IMR-90 (cell line): ENCODE results near the gene KCNJ4. TPM values are rescaled to one million over a fixed set of nuclear protein-coding genes. Genes with fewer than 3 reads are reported as not detected.

Experiments
- ATAC-seq: fragments of 200-7000 bp; cut with Tn5 transposase; 2 replicates; pipeline ENCODE4 v1.9.1; 2020; ENCODE audit warnings: low read depth, mild to moderate bottlenecking, moderate library complexity
- BruUV-seq: library from RNA; stranded (reverse); fragments of 400-500 nt; replicated peaks from 2 replicates; lab custom pipeline; 2021; lab: Mats Ljungman, UMichigan
- CTCF ChIA-PET: fragments of 300-600 bp; formaldehyde crosslinking; extraction: SDS; loops from one replicate; lab custom pipeline; 2021; ENCODE audit warnings: antibody characterized with exemption; lab: Yijun Ruan, JAX
- POLR2A ChIA-PET: fragments of 300-600 bp; sonication (Branson Sonifier 250); formaldehyde crosslinking; loops from one replicate; lab custom pipeline; 2022; ENCODE audit warnings: antibody characterized with exemption; ENCODE audit not compliant: unreplicated experiment; lab: Charles Lee
- DNase-seq: peaks from one replicate; pipeline ENCODE4 v3.0.0; 2013
- H2AFZ ChIP-seq: replicated peaks from 2 replicates; pipeline ENCODE3; 2013; ENCODE audit warnings: low read length, mild to moderate bottlenecking; ENCODE audit not compliant: poor library complexity
- H2AK5ac ChIP-seq: 2 replicates; pipeline ENCODE4 v1.6.1; 2013; ENCODE audit warnings: low read depth, low read length, inconsistent platforms
- H2AK9ac ChIP-seq: replicated peaks from 2 replicates; pipeline ENCODE3; 2013; ENCODE audit warnings: mild to moderate bottlenecking, low read depth, low read length, moderate library complexity; ENCODE audit not compliant: poor library complexity
- H2BK120ac ChIP-seq: 2 replicates; pipeline ENCODE4 v1.6.1; 2013; ENCODE audit warnings: low read depth, low read length, inconsistent platforms
- H2BK15ac ChIP-seq: 3 replicates; pipeline ENCODE4 v1.6.1; 2013; ENCODE audit warnings: low read depth, low read length, inconsistent platforms
- H2BK20ac ChIP-seq: 2 replicates; pipeline ENCODE4 v1.6.1; 2013; ENCODE audit warnings: low read depth, mild to moderate bottlenecking, inconsistent platforms, low read length, moderate library complexity
- H2BK5ac ChIP-seq: 2 replicates; pipeline ENCODE4 v1.6.1; 2013; ENCODE audit warnings: mild to moderate bottlenecking, low read depth, low read length, inconsistent platforms; ENCODE audit not compliant: poor library complexity, severe bottlenecking
- H3K14ac ChIP-seq: replicated peaks from 2 replicates; pipeline ENCODE4 v1.6.1; 2013; ENCODE audit warnings: low read depth, low read length, inconsistent platforms
- H3K18ac ChIP-seq: 2 replicates; pipeline ENCODE4 v1.6.1; 2013; ENCODE audit warnings: low read depth, low read length, control low read depth
- H3K23ac ChIP-seq: 2 replicates; pipeline ENCODE4 v1.6.1; 2013; ENCODE audit warnings: low read depth, low read length, inconsistent platforms
- H3K27ac ChIP-seq: 2 replicates; pipeline ENCODE4 v1.5.1; 2013; ENCODE audit warnings: mild to moderate bottlenecking, control low read depth, low read length; ENCODE audit not compliant: insufficient read depth
- H3K27me3 ChIP-seq: 2 replicates; pipeline ENCODE4 v1.6.1; 2013; ENCODE audit warnings: low read length; ENCODE audit not compliant: control insufficient read depth, insufficient read depth
- H3K36me3 ChIP-seq: 2 replicates; pipeline ENCODE4 v1.6.1; 2013; ENCODE audit warnings: low read length, mixed read lengths; ENCODE audit not compliant: control insufficient read depth, insufficient read depth
- H3K4ac ChIP-seq: 2 replicates; pipeline ENCODE4 v1.6.1; 2013; ENCODE audit warnings: low read depth, low read length, inconsistent platforms
- H3K4me1 ChIP-seq: 2 replicates; pipeline ENCODE4 v1.6.1; 2013; ENCODE audit warnings: low read length, mixed read lengths; ENCODE audit not compliant: control insufficient read depth, insufficient read depth
- H3K4me2 ChIP-seq: 2 replicates; pipeline ENCODE4 v1.6.1; 2013; ENCODE audit warnings: low read depth, mild to moderate bottlenecking, control low read depth, low read length, moderate library complexity
- H3K4me3 ChIP-seq: 2 replicates; pipeline ENCODE4 v1.5.1; 2013; ENCODE audit warnings: low read depth, mild to moderate bottlenecking, control low read depth, low read length, moderate library complexity; ENCODE audit not compliant: insufficient read depth
- H3K56ac ChIP-seq: 2 replicates; pipeline ENCODE4 v1.6.1; 2013; ENCODE audit warnings: low read length, inconsistent platforms; ENCODE audit not compliant: insufficient read depth; ENCODE audit errors: extremely low read depth
- H3K79me1 ChIP-seq, 2 experiments: 2 replicates each; pipeline ENCODE4 v1.6.1; 2013; ENCODE audit warnings: low read length in 2 of 2, inconsistent platforms in 1 of 2, low read depth in 1 of 2
- H3K9ac ChIP-seq: 2 replicates; pipeline ENCODE4 v1.6.1; 2013; ENCODE audit warnings: low read depth, low read length, control low read depth
- H3K9me1 ChIP-seq: 2 replicates; pipeline ENCODE4 v1.6.1; 2013; ENCODE audit warnings: low read length, inconsistent platforms; ENCODE audit not compliant: insufficient read depth
- H3K9me3 ChIP-seq: 2 replicates; pipeline ENCODE4 v1.6.1; 2013; ENCODE audit warnings: low read length; ENCODE audit not compliant: control insufficient read depth, insufficient read depth
- H4K20me1 ChIP-seq: 2 replicates; pipeline ENCODE4 v1.6.1; 2013; ENCODE audit warnings: low read length, inconsistent platforms; ENCODE audit not compliant: insufficient read depth
- H4K5ac ChIP-seq: 2 replicates; pipeline ENCODE4 v1.6.1; 2013; ENCODE audit warnings: mild to moderate bottlenecking, low read depth, low read length, control low read depth
- H4K8ac ChIP-seq, 2 experiments: 2 replicates each; pipeline ENCODE4 v1.6.1; 2013; ENCODE audit warnings: low read depth in 2 of 2, low read length in 2 of 2, control low read depth in 1 of 2, inconsistent platforms in 1 of 2
- H4K91ac ChIP-seq: 2 replicates; pipeline ENCODE4 v1.6.1; 2013; ENCODE audit warnings: low read depth, low read length, inconsistent platforms; ENCODE audit not compliant: insufficient read depth
- BHLHE40 ChIP-seq: fragments of 150-350 bp; IDR thresholded peaks from 2 replicates; pipeline ENCODE4 v1.6.1; 2016; ENCODE audit warnings: mild to moderate bottlenecking, low read depth, low read length
- CEBPB ChIP-seq: IDR thresholded peaks from 2 replicates; pipeline ENCODE4 v1.6.1; 2012; ENCODE audit warnings: low read depth, low read length, improper control_type of control experiment
- CHD1 ChIP-seq: IDR thresholded peaks from 2 replicates; pipeline ENCODE4 v1.6.1; 2012; ENCODE audit warnings: low read depth, low read length, improper control_type of control experiment
- CTCF ChIP-seq: conservative IDR thresholded peaks from 2 replicates; pipeline ENCODE4 v1.5.1; 2012; ENCODE audit warnings: mild to moderate bottlenecking, low read depth, low read length, improper control_type of control experiment
- ELK1 ChIP-seq: fragments of 150-350 bp; IDR thresholded peaks from 2 replicates; pipeline ENCODE4 v1.6.1; 2016; ENCODE audit warnings: low read depth, mild to moderate bottlenecking, low read length, moderate library complexity, borderline replicate concordance
- FOS ChIP-seq: fragments of 150-350 bp; IDR thresholded peaks from 2 replicates; pipeline ENCODE4 v1.6.1; 2016; ENCODE audit warnings: low read depth, low read length
- MAFK ChIP-seq: IDR thresholded peaks from 2 replicates; pipeline ENCODE4 v1.6.1; 2012; ENCODE audit warnings: low read depth, low read length, improper control_type of control experiment
- MAZ ChIP-seq: IDR thresholded peaks from 2 replicates; pipeline ENCODE4 v1.6.1; 2012; ENCODE audit warnings: low read depth, mild to moderate bottlenecking, low read length, improper control_type of control experiment, moderate library complexity, borderline replicate concordance
- MXI1 ChIP-seq: IDR thresholded peaks from 2 replicates; pipeline ENCODE4 v1.6.1; 2012; ENCODE audit warnings: low read depth, mild to moderate bottlenecking, low read length, moderate library complexity, borderline replicate concordance
- NFE2L2 ChIP-seq: fragments of 150-350 bp; IDR thresholded peaks from 2 replicates; pipeline ENCODE4 v1.6.1; 2016; ENCODE audit warnings: low read depth, mild to moderate bottlenecking, low read length
- POLR2A ChIP-seq: IDR thresholded peaks from 2 replicates; pipeline ENCODE4 v1.6.1; 2012; ENCODE audit warnings: mild to moderate bottlenecking, low read depth, low read length
- RAD21 ChIP-seq: IDR thresholded peaks from 2 replicates; pipeline ENCODE4 v1.6.1; 2012; ENCODE audit warnings: low read length, improper control_type of control experiment
- RCOR1 ChIP-seq: IDR thresholded peaks from 2 replicates; pipeline ENCODE4 v1.6.1; 2012; ENCODE audit warnings: mild to moderate bottlenecking, low read length, improper control_type of control experiment; ENCODE audit not compliant: insufficient replicate concordance
- RFX5 ChIP-seq: IDR thresholded peaks from 2 replicates; pipeline ENCODE4 v1.8.0; 2012; ENCODE audit warnings: low read depth, mild to moderate bottlenecking, low read length, moderate library complexity
- SMC3 ChIP-seq: fragments of 150-350 bp; IDR thresholded peaks from 2 replicates; pipeline ENCODE4 v1.6.1; 2016; ENCODE audit warnings: low read depth, mild to moderate bottlenecking, antibody characterized with exemption, low read length, moderate library complexity
- USF2 ChIP-seq: fragments of 150-350 bp; IDR thresholded peaks from 2 replicates; pipeline ENCODE4 v1.6.1; 2017; ENCODE audit warnings: mild to moderate bottlenecking, antibody characterized with exemption, low read length, low read depth
- WGBS, 2 experiments: methylation state at CpG; one replicate each; pipeline versions ENCODE4 v1.1.5 to v1.1.7; 2013; ENCODE audit warnings: missing lambda C conversion rate in 2 of 2; ENCODE audit not compliant: insufficient read length in 1 of 2; ENCODE audit errors: extremely low coverage in 2 of 2; 5-methylcytosine and 5-hydroxymethylcytosine counted together
- dilution Hi-C: fragments of 300-500 bp; cut with HindIII; formaldehyde crosslinking; loops from one replicate; pipeline ENCODE4 v1.14.3; 2018; ENCODE audit warnings: low sequenced_read_pairs; ENCODE audit not compliant: unreplicated experiment
- in situ Hi-C: fragments of 300-500 bp; cut with MboI; formaldehyde crosslinking; loops from 3 replicates; pipeline ENCODE4 v1.14.3; 2019; ENCODE audit warnings: low sequenced_read_pairs, inconsistent platforms, mixed read lengths
- intact Hi-C: fragments of 100-400 bp; cut with micrococcal nuclease; formaldehyde crosslinking; loops from 2 replicates; pipeline ENCODE4 v1.10.0; 2022
- polyA plus RNA-seq, 3 experiments: library from polyadenylated mRNA; depleted of rRNA; stranded (reverse); fragments of >200 nt; gene quantifications; 2 replicates each; pipeline ENCODE4 v1.2.3, GENCODE V29; 2012; ENCODE audit warnings: low replicate concordance in 1 of 3
- total RNA-seq: library from RNA; depleted of rRNA; stranded (reverse); fragments of >200 nt; gene quantifications from 2 replicates; pipeline ENCODE4 v1.2.3, GENCODE V29; 2012

The KCNJ4 gene
- total and polyA plus RNA-seq, 2 of the 4 experiments (the other 2 are of a cell fraction) = not detected

GRCh38 chr22:38461414-38462081 is 6.5 kb upstream of the KCNJ4 start:
- BruUV-seq = no TSS peak
- Histone ChIP-seq H2BK15ac (no peak overlapping the region), H3K18ac (no peak overlapping the region), H4K5ac (no peak overlapping the region), H3K56ac (no peak overlapping the region), H3K36me3 (no peaks in the 10 kb centered on the region), H3K9ac (no peak overlapping the region), H4K8ac (no peak overlapping the region), H3K27me3 (peaks cover 50% of the 10 kb centered on the region), H3K23ac (no peak overlapping the region), H2BK5ac (no peak overlapping the region), H2AFZ (peak overlapping the region; percentile 81), H4K20me1 (peaks cover 5% of the 10 kb centered on the region), H3K4me3 (no peak overlapping the region), H3K4ac (no peak overlapping the region), H2AK9ac (peak overlapping the region; percentile 75), H2BK20ac (no peak overlapping the region), H3K14ac (no peak overlapping the region), H3K4me2 (peak overlapping the region; percentile 51), H3K9me1 (no peaks in the 10 kb centered on the region), H2AK5ac (no peak overlapping the region), H3K27ac (no peak overlapping the region), H3K79me1 (no peaks in the 10 kb centered on the region), H3K9me3 (no peaks in the 10 kb centered on the region), H4K91ac (no peak overlapping the region), H3K4me1 (no peaks in the 10 kb centered on the region), H2BK120ac (no peak overlapping the region)
- ChIA-PET POLR2A (no interaction called here), CTCF (no interaction called here)
- ATAC-seq = peak; percentile 92
- intact Hi-C loops = no loop called here
- TF ChIP-seq USF2 (no peak), RAD21 (no peak), MXI1 (0 out of 2 replicates have a peak, but pooled peaks have one; percentile 54), SMC3 (no peak), MAZ (peak; percentile 23; the same call in 1 of the 2 replicates), ELK1 (no peak), FOS (no peak), CEBPB (no peak), RFX5 (no peak), NFE2L2 (no peak), CHD1 (no peak), RCOR1 (peak; percentile 29), BHLHE40 (no peak), CTCF (0 out of 2 replicates have a peak, but pooled peaks have one; percentile 2), MAFK (no peak), POLR2A (no peak)
- in situ Hi-C loops = no loop called here
- DNase-seq = peak; percentile 81
- dilution Hi-C loops = no loop called here
- WGBS, 2 experiments = 19% methylated on average over 6 of the region's 51 CpGs; no CpG with 5 or more reads in 1 of the 2 experiments
